ENCODE data around the gene ANKRD27. TPM values are rescaled to one million over a fixed set of nuclear protein-coding genes. Genes with fewer than 3 reads are reported as not detected.
"Not testable (repeated sequence)": the region's sequence is repeated elsewhere in the genome, so short reads cannot be mapped to it uniquely, and the experiment has no call there.

ANKRD27 gene
- total RNA-seq, 1 experiment from 2014 or later, result 44.8 TPM

- in situ Hi-C loops (cut with HindIII; ENCODE audit: low sequenced_read_pairs), result no loop called here
- DNase-seq (ENCODE audit: low spot score), result no peak
These were observed 13.7 kb downstream of the ANKRD27 start for GRCh38 chr19:32661318-32661717.

- in situ Hi-C loops (cut with HindIII; ENCODE audit: low sequenced_read_pairs), result no loop called here
- DNase-seq (ENCODE audit: low spot score), result no peak
These were observed 16.5 kb downstream of the ANKRD27 start for GRCh38 chr19:32658527-32658926.

DNA sequence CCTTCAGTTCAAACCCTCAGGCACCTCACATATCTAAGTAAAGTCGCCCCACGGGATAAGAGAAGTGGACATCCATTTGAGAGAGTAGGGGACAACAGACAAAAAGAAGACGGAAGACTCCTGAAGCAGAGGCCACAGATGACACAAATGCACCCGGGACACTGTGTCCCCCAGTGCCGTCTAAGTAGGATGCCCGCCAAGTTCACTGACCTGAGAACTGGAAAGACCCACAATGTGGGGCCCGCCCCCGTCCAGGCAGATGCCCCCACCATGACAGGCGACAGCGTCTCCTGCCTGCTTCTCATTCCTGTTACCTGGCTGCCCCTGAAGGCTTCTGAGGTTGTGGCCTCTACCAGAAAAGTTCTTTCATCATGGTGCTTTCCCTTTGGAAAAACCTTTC is 16.9 kb downstream of the ANKRD27 start:
- in situ Hi-C loops (cut with HindIII; ENCODE audit: low sequenced_read_pairs), result no loop called here
- no peak for DNase-seq (ENCODE audit: low spot score)

DNA sequence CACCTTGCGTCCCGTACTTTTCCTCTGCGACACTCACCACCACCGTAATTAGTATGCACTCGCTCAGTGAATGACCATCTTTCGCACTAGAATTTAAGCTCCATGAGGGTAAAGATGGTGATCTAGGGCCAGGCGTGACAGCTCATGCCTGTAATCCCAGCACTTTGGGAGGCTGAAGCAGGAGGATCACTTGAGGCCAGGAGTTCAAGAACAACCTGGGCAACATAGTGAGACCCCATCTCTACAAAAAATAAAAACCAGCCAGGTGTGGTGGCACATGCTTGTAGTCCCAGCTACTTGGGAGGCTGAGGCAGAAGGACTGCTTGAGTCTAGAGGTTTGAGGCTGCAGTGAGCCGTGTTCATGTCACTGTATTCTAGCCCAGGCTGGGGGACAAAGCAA is 18.6 kb downstream of the ANKRD27 start:
- DNase-seq (ENCODE audit: low spot score), result not testable (repeated sequence)

DNA sequence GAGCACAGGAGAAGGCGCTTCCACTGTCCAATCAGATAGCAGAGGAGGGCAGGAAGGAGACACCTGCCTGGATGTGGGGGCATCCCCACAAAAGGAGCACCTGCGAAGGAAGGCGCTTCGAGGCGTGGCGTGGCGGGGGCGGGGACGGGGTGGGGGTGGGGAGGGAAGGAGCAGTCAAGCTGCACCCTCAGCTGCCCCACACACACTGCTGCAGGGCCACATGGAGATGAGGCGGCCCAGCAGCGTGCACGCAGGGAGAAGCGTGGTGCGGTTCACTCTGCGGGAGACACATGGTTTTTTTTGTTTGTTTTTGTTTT is 21.4 kb downstream of the ANKRD27 start:
- DNase-seq (ENCODE audit: low spot score), result no peak
- in situ Hi-C loops (cut with HindIII; ENCODE audit: low sequenced_read_pairs), result no loop called here

More for the DNA sequence above, 18.6 kb downstream of the ANKRD27 start:
- in situ Hi-C loops (cut with HindIII; ENCODE audit: low sequenced_read_pairs), result not testable (repeated sequence)

GRCh38 chr19:32652894-32653598 is 21.9 kb downstream of the ANKRD27 start:
- in situ Hi-C loops (cut with HindIII; ENCODE audit: low sequenced_read_pairs), result no loop called here

DNA sequence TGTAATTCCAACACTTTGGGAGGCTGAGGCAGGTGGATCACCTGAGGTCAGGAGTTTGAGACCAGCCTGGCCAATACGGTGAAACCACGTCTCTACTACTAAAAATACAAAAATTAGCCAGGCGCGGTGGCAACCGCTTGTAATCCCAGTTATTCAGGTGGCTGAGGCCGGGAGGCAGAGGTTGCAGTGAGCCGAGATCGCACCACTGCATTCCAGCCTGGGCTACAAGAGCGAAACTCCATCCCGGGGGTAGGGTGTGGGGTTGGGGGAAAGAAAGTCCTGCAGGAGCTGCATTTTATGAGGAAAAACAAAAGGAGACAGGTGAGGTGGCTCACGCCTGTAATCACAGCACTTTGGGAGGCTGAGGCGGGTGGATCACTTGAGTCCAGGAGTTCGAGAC is 22.6 kb downstream of the ANKRD27 start:
- in situ Hi-C loops (cut with HindIII; ENCODE audit: low sequenced_read_pairs); DNase-seq (ENCODE audit: low spot score): not testable (repeated sequence)

More at GRCh38 chr19:32652894-32653598, 21.9 kb downstream of the ANKRD27 start:
- DNase-seq (ENCODE audit: low spot score), result peak; percentile 67

DNA sequence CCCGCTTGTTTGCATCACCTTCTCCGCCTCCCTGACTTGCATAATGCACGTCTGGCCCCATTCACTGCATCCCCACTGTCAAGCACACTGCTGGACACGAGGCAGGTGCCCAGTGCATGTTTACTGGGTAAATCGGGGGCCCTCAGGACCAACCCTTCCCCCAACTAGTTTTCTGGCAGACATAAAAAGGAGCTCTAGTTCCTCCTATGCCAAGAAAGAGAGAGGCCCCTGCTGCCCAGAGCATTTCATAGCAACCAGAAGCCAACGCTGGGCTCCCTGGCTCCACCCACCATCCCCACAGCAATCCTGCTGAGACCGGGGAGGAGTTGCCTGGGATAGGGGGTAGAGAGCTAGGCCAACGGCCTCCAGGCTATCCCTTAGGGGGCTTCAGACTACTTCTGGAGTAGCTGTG is 23.2 kb downstream of the ANKRD27 start:
- in situ Hi-C loops (cut with HindIII; ENCODE audit: low sequenced_read_pairs), result no loop called here
- DNase-seq (ENCODE audit: low spot score), result peak; percentile 50

- no peak for DNase-seq (ENCODE audit: low spot score)
- in situ Hi-C loops (cut with HindIII; ENCODE audit: low sequenced_read_pairs), result no loop called here
These were observed 24.3 kb downstream of the ANKRD27 start for GRCh38 chr19:32650671-32651070.

DNA sequence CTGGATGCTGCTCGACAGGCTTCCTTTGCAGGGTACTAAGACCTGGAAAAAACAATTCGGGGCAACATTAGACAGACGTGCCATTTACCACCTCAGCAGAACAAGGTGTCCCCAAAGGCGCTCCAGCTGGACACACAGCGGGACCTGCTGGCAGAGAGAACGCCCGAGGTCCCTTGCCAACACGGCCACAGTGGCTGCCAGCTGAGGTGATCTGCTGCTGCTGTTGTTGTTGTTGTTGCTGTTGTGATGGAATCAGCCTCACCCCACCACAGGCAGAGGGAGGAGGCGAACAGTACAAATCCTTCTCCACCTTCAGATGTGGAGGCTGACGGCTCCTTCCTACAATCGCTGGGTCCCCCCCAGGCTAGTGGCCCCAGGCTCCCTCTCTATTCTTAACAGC is 25.2 kb downstream of the ANKRD27 start:
- peak; percentile 50 for DNase-seq (ENCODE audit: low spot score)
- in situ Hi-C loops (cut with HindIII; ENCODE audit: low sequenced_read_pairs), result no loop called here

- in situ Hi-C loops (cut with HindIII; ENCODE audit: low sequenced_read_pairs), result no loop called here
- DNase-seq (ENCODE audit: low spot score), result no peak
These were observed 27.6 kb downstream of the ANKRD27 start for GRCh38 chr19:32647361-32647760.

GRCh38 chr19:32646556-32646955 is 28.4 kb downstream of the ANKRD27 start:
- in situ Hi-C loops (cut with HindIII; ENCODE audit: low sequenced_read_pairs), result no loop called here
- DNase-seq (ENCODE audit: low spot score), result no peak

DNA sequence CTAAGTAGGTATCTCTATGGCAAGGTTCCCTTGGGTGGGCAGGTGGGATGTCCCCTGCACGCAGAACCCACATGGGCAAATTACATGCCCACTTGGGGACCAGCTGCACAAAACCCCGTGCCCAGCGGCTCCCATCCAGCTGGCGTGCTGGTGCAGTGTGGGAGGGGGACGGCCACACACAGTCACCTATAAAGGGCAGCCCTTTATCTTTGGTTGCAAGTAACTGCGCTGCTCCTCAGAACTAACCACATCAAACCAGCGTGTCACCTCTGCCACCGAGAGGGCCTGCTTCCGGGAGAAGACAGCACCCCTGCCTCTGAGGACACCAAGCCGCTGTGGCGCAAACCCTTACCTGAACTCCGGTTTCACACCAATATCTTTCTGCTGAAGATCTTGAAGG is 32.2 kb downstream of the ANKRD27 start:
- in situ Hi-C loops (cut with HindIII; ENCODE audit: low sequenced_read_pairs), result no loop called here
- DNase-seq (ENCODE audit: low spot score), result no peak

GRCh38 chr19:32638625-32639024 is 36.4 kb downstream of the ANKRD27 start:
- in situ Hi-C loops (cut with HindIII; ENCODE audit: low sequenced_read_pairs), result no loop called here
- DNase-seq (ENCODE audit: low spot score), result no peak

DNA sequence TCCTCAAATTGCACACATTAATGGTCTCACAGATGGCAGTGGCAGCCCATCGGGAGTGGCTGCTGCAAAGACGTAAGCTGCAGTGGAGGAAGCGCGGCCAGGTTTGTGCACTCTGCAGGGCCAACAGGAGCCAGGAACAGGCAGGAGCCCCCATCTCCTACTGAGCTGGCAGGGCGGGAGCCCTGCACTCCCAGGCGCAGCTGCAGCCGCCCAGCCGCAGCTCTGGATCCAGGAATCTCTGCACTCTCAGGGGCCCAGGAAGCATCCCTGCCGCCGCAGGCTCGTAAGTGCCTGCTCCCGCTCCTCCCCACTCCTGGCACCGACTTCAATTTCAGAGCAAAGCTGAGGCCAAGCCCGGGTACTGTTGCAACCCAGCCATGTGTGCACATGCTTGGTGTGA is 37.5 kb downstream of the ANKRD27 start:
- in situ Hi-C loops (cut with HindIII; ENCODE audit: low sequenced_read_pairs), result no loop called here
- no peak for DNase-seq (ENCODE audit: low spot score)

DNA sequence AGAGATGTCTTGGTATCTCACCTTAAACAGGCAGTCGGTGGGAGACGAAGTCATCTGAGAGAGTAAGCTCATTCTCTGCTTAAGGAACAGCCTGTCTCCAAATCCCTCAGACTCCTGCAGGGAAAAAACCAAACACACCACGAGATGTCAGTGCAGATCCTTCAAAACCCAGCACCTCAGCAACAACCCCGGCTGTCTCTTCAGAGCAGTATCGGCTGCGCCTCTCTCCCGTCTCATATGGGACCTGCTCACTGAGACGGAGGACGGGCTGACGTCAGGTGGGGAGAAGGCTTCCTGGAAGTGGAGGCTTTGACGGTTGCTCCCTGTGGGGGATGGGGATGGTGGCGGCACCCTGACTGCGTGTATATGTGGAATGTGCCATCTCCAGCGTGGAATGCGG is 43.6 kb downstream of the ANKRD27 start:
- in situ Hi-C loops (cut with HindIII; ENCODE audit: low sequenced_read_pairs), result no loop called here
- DNase-seq (ENCODE audit: low spot score), result no peak

- DNase-seq (ENCODE audit: low spot score), result no peak
- in situ Hi-C loops (cut with HindIII; ENCODE audit: low sequenced_read_pairs), result no loop called here
These were observed 44.6 kb downstream of the ANKRD27 start for GRCh38 chr19:32630338-32630737.

GRCh38 chr19:32627714-32628270 is 47.2 kb downstream of the ANKRD27 start:
- in situ Hi-C loops (cut with HindIII; ENCODE audit: low sequenced_read_pairs), result no loop called here
- DNase-seq (ENCODE audit: low spot score), result no peak

DNA sequence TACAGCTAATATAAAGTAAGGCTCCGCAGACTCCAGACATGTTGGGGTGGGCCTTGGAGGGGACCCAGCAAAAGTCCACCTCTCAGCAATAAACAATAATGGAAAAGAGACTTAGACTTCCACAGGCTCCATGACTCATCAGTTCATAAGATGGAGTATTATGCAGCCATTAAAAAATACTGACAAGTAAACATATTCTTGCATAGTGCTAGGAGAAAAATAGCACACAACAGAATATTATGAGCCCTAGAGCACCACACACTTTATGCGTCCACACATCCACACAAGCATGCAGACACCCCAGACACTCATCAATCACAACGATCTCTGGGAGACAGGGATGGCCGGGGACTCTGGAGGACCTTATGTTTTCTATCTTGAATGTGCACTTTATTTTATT is 48.0 kb downstream of the ANKRD27 start:
- in situ Hi-C loops (cut with HindIII; ENCODE audit: low sequenced_read_pairs), result no loop called here
- DNase-seq (ENCODE audit: low spot score), result no peak

DNA sequence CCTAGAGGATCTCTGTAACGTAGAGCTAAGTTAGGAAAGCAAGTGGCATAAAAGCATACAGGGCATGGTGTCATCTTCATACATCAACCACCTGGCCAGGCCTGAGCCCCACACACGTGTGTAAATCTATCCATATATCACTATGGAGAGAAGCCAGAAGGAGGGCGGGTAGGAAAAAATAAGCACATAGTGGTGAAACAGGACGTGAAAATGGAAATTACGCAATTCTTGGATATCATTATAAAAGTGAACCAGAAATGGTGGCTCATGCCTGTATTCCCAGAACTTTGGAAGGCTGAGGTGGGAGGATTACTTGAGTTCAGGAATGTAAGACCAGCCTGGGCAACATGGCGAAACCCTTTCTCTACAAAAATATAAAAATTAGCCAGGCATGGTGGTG is 50.6 kb downstream of the ANKRD27 start:
- no peak for DNase-seq (ENCODE audit: low spot score)
- in situ Hi-C loops (cut with HindIII; ENCODE audit: low sequenced_read_pairs), result no loop called here

GRCh38 chr19:32622002-32622401 is 53.0 kb downstream of the ANKRD27 start:
- no peak for DNase-seq (ENCODE audit: low spot score)
- in situ Hi-C loops (cut with HindIII; ENCODE audit: low sequenced_read_pairs), result no loop called here

All from G401 (cell line).